ENCODE data around the gene B4GAT1. TPM values are rescaled to one million over a fixed set of nuclear protein-coding genes. Genes with fewer than 3 reads are reported as not detected.

B4GAT1 gene
- polyA plus RNA-seq, 1 of the 3 experiments (the other 2 are of a cell fraction) = 26.4 TPM

DNA sequence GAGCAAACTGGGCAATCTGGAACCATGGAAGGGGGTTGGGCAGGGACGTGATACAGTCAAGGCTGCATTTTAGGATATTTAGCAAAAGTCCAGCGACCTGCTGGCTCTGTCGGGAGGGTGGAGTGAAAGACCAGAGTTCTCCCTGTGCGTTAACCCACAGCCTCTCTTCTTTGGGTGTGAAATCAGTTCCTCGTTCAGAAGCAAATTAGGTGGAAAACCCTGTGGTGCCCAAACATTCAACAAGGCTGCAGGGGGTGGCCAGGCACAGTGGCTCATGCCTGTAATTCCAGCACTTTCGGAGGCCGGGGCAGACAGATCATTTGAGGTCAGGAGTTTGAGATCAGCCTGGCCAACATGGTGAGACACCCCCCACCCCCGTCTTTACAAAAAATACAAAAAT lies 49.8 kb downstream of the B4GAT1 start:
- POLR2A ChIA-PET = no interaction called here
- H3K9me3 ChIP-seq = no peaks in the 10 kb centered on the region
- H2AFZ ChIP-seq (ENCODE audit: low read depth) = no peak overlapping the region
- TF ChIP-seq EP300 (IDR thresholded peaks at IDR 0.05; ENCODE audit: borderline replicate concordance in 1 of 2, low read depth in 1 of 2, low read length in 1 of 2) (no peak), SMC3 (IDR thresholded peaks at IDR 0.05; ENCODE audit: low read depth, low read length) (no peak), RAD21 (IDR thresholded peaks at IDR 0.05; ENCODE audit: low read length) (no peak), FOSL2 (IDR thresholded peaks at IDR 0.05; ENCODE audit: borderline replicate concordance, low read depth) (no peak), POLR2AphosphoS5 (IDR thresholded peaks at IDR 0.05; ENCODE audit: low read depth, low read length) (no peak), RXRA (IDR thresholded peaks at IDR 0.05; ENCODE audit: borderline replicate concordance, low read depth) (no peak), JUND (IDR thresholded peaks at IDR 0.05) (no peak), TEAD4 (IDR thresholded peaks at IDR 0.05; ENCODE audit: borderline replicate concordance, insufficient read depth) (no peak), NFIC (IDR thresholded peaks at IDR 0.05; ENCODE audit: borderline replicate concordance) (no peak), FOXJ3 (CRISPR knock-in tag; IDR thresholded peaks at IDR 0.05) (no peak), NRF1 (IDR thresholded peaks at IDR 0.05; ENCODE audit: low read depth, low read length) (no peak), SIN3A (IDR thresholded peaks at IDR 0.05; ENCODE audit: borderline replicate concordance, low read depth, low read length) (no peak), TCF12 (IDR thresholded peaks at IDR 0.05) (no peak), RFX5 (IDR thresholded peaks at IDR 0.05; ENCODE audit: low read length) (no peak), ELF1 (IDR thresholded peaks at IDR 0.05) (no peak), MXI1 (IDR thresholded peaks at IDR 0.05; ENCODE audit: low read depth, low read length) (no peak)
- TF ChIP-seq, protein P1, sequence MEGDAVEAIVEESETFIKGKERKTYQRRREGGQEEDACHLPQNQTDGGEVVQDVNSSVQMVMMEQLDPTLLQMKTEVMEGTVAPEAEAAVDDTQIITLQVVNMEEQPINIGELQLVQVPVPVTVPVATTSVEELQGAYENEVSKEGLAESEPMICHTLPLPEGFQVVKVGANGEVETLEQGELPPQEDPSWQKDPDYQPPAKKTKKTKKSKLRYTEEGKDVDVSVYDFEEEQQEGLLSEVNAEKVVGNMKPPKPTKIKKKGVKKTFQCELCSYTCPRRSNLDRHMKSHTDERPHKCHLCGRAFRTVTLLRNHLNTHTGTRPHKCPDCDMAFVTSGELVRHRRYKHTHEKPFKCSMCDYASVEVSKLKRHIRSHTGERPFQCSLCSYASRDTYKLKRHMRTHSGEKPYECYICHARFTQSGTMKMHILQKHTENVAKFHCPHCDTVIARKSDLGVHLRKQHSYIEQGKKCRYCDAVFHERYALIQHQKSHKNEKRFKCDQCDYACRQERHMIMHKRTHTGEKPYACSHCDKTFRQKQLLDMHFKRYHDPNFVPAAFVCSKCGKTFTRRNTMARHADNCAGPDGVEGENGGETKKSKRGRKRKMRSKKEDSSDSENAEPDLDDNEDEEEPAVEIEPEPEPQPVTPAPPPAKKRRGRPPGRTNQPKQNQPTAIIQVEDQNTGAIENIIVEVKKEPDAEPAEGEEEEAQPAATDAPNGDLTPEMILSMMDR (IDR thresholded peaks at IDR 0.05) = no peak
- TF ChIP-seq, protein P2, sequence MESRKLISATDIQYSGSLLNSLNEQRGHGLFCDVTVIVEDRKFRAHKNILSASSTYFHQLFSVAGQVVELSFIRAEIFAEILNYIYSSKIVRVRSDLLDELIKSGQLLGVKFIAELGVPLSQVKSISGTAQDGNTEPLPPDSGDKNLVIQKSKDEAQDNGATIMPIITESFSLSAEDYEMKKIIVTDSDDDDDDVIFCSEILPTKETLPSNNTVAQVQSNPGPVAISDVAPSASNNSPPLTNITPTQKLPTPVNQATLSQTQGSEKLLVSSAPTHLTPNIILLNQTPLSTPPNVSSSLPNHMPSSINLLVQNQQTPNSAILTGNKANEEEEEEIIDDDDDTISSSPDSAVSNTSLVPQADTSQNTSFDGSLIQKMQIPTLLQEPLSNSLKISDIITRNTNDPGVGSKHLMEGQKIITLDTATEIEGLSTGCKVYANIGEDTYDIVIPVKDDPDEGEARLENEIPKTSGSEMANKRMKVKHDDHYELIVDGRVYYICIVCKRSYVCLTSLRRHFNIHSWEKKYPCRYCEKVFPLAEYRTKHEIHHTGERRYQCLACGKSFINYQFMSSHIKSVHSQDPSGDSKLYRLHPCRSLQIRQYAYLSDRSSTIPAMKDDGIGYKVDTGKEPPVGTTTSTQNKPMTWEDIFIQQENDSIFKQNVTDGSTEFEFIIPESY (IDR thresholded peaks at IDR 0.05; ENCODE audit: borderline replicate concordance, low read depth) = no peak
- TF ChIP-seq, protein P3, sequence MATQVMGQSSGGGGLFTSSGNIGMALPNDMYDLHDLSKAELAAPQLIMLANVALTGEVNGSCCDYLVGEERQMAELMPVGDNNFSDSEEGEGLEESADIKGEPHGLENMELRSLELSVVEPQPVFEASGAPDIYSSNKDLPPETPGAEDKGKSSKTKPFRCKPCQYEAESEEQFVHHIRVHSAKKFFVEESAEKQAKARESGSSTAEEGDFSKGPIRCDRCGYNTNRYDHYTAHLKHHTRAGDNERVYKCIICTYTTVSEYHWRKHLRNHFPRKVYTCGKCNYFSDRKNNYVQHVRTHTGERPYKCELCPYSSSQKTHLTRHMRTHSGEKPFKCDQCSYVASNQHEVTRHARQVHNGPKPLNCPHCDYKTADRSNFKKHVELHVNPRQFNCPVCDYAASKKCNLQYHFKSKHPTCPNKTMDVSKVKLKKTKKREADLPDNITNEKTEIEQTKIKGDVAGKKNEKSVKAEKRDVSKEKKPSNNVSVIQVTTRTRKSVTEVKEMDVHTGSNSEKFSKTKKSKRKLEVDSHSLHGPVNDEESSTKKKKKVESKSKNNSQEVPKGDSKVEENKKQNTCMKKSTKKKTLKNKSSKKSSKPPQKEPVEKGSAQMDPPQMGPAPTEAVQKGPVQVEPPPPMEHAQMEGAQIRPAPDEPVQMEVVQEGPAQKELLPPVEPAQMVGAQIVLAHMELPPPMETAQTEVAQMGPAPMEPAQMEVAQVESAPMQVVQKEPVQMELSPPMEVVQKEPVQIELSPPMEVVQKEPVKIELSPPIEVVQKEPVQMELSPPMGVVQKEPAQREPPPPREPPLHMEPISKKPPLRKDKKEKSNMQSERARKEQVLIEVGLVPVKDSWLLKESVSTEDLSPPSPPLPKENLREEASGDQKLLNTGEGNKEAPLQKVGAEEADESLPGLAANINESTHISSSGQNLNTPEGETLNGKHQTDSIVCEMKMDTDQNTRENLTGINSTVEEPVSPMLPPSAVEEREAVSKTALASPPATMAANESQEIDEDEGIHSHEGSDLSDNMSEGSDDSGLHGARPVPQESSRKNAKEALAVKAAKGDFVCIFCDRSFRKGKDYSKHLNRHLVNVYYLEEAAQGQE (IDR thresholded peaks at IDR 0.05; ENCODE audit: low read depth, low read length) = no peak
- peaks cover 0 to 4% of the 10 kb centered on the region in 2 experiments; a peak in 1 of 4 replicates for H3K4me1 ChIP-seq (ENCODE audit: control insufficient read depth in 1 of 2, insufficient read depth in 2 of 2, low read depth in 1 of 2, low read length in 1 of 2)
- DNase-seq = no peak
- no peak overlapping the region for H3K4me2 ChIP-seq
- H3K9ac ChIP-seq = no peak overlapping the region
- H3K4me3 ChIP-seq (ENCODE audit: low read depth in 2 of 2, low read length in 1 of 2) = no peak overlapping the region
- no peaks in the 10 kb centered on the region for H3K36me3 ChIP-seq (replicated peaks in 1 of 2; ENCODE audit: control insufficient read depth in 1 of 2, insufficient read depth in 2 of 2, low read length in 1 of 2)
- H4K20me1 ChIP-seq (ENCODE audit: insufficient read depth) = no peaks in the 10 kb centered on the region
- WGBS (ENCODE audit: low lambda C conversion rate) = 75% methylated on average over 8 of the region's 8 CpGs
- no peaks in the 10 kb centered on the region for H3F3A ChIP-seq (replicated peaks; ENCODE audit: insufficient read depth)
- no peaks in the 10 kb centered on the region for H3K9me2 ChIP-seq
- no peaks in the 10 kb centered on the region for H3K27me3 ChIP-seq (ENCODE audit: insufficient read depth)
- no peak overlapping the region for H3K27ac ChIP-seq (ENCODE audit: low read depth in 2 of 2, low read length in 1 of 2)
- H3K79me2 ChIP-seq (ENCODE audit: insufficient read depth) = no peaks in the 10 kb centered on the region
- CTCF ChIA-PET = interaction anchor here (0.9 to 7.8 kb wide), 6 partner anchors 10 to 66 kb away, joined by 3 to 84 read pairs (median 4); partner anchors contain the start of gene RIN1

Small RNA genes within 50 kb of the gene (small RNA-seq; reads per million reads assigned to genes)
- 0 reads per million in 7 experiments for gene RF00017
- 0 to 2.5 (median 0) reads per million in 7 experiments for gene RNU1-84P

Other genes starting within 250 kb of the B4GAT1 start
- 36.4 and 39.0 TPM in 2 replicates for gene KLC2, start 89.9 kb downstream of the B4GAT1 start, polyA plus RNA-seq (2012; rRNA removed)
- gene RAB1B, start 79.0 kb downstream of the B4GAT1 start, polyA plus RNA-seq (2012; rRNA removed) = 204 and 208 TPM in 2 replicates
- gene CNIH2, start 69.5 kb downstream of the B4GAT1 start, polyA plus RNA-seq (2012; rRNA removed) = 7.4 and 11.8 TPM in 2 replicates
- 115 and 123 TPM in 2 replicates for gene YIF1A, start 58.5 kb downstream of the B4GAT1 start, polyA plus RNA-seq (2012; rRNA removed)
- gene TMEM151A, start 55.7 kb downstream of the B4GAT1 start, polyA plus RNA-seq (2012; rRNA removed) = 0.29 and 0.35 TPM in 2 replicates
- 2.6 and 7.7 TPM in 2 replicates for gene CD248, start 30.6 kb downstream of the B4GAT1 start, polyA plus RNA-seq (2012; rRNA removed)
- 13.0 and 16.9 TPM in 2 replicates for gene RIN1, start 11.2 kb downstream of the B4GAT1 start, polyA plus RNA-seq (2012; rRNA removed)
- gene BRMS1, start 2.5 kb downstream of the B4GAT1 start, polyA plus RNA-seq (2012; rRNA removed) = 70.0 and 76.5 TPM in 2 replicates
- 3.2 and 3.7 TPM in 2 replicates for gene SLC29A2, start 24.1 kb upstream of the B4GAT1 start, polyA plus RNA-seq (2012; rRNA removed)
- 0.03 and 0.08 TPM in 2 replicates for gene NPAS4, start 73.4 kb upstream of the B4GAT1 start, polyA plus RNA-seq (2012; rRNA removed)
- 33.9 and 45.6 TPM in 2 replicates for gene MRPL11, start 91.2 kb upstream of the B4GAT1 start, polyA plus RNA-seq (2012; rRNA removed)
- 6.5 and 7.0 TPM in 2 replicates for gene PELI3, start 119.3 kb upstream of the B4GAT1 start, polyA plus RNA-seq (2012; rRNA removed)
- gene DPP3, start 132.8 kb upstream of the B4GAT1 start, polyA plus RNA-seq (2012; rRNA removed) = 62.1 and 70.6 TPM in 2 replicates
- 24.8 and 34.3 TPM in 2 replicates for gene BBS1, start 163.0 kb upstream of the B4GAT1 start, polyA plus RNA-seq (2012; rRNA removed)
- gene ZDHHC24, start 198.4 kb upstream of the B4GAT1 start, polyA plus RNA-seq (2012; rRNA removed) = 12.6 and 13.1 TPM in 2 replicates
- gene ACTN3, start 199.3 kb upstream of the B4GAT1 start, polyA plus RNA-seq (2012; rRNA removed) = 0.02 and 0.03 TPM in 2 replicates
- gene CTSF, start 221.0 kb upstream of the B4GAT1 start, polyA plus RNA-seq (2012; rRNA removed) = 57.2 and 60.1 TPM in 2 replicates
- 0.06 and 0.21 TPM in 2 replicates for gene CCDC87, start 245.4 kb upstream of the B4GAT1 start, polyA plus RNA-seq (2012; rRNA removed)
- 54.7 and 56.1 TPM in 2 replicates for gene CCS, start 245.6 kb upstream of the B4GAT1 start, polyA plus RNA-seq (2012; rRNA removed)

Data from SK-N-SH (cell line).